Esophagus squamous epithelium (tissue), 4 donors: ENCODE measurements around the gene CDH12.
"Not testable (repeated sequence)": the region's sequence is repeated elsewhere in the genome, so short reads cannot be mapped to it uniquely, and the experiment has no call there.

Experiments used
- CTCF ChIP-seq, 6 experiments: fragments of 450-650 bp in 4 of 6; fragments of 200-600 bp in 2 of 6; sonication (generic) in 2 of 6; IDR thresholded peaks; one replicate each; pipeline ENCODE4 v1.5.1; 2016 to 2019; ENCODE audit warnings: antibody characterized with exemption in 6 of 6, mild to moderate bottlenecking in 4 of 6, moderate library complexity in 4 of 6
- POLR2A ChIP-seq, 4 donors: fragments of 450-650 bp; IDR thresholded peaks; one replicate each; pipeline ENCODE4 v1.6.1; 2017; ENCODE audit warnings: antibody characterized with exemption in 4 of 4, mild to moderate bottlenecking in 4 of 4, moderate library complexity in 3 of 4

DNA sequence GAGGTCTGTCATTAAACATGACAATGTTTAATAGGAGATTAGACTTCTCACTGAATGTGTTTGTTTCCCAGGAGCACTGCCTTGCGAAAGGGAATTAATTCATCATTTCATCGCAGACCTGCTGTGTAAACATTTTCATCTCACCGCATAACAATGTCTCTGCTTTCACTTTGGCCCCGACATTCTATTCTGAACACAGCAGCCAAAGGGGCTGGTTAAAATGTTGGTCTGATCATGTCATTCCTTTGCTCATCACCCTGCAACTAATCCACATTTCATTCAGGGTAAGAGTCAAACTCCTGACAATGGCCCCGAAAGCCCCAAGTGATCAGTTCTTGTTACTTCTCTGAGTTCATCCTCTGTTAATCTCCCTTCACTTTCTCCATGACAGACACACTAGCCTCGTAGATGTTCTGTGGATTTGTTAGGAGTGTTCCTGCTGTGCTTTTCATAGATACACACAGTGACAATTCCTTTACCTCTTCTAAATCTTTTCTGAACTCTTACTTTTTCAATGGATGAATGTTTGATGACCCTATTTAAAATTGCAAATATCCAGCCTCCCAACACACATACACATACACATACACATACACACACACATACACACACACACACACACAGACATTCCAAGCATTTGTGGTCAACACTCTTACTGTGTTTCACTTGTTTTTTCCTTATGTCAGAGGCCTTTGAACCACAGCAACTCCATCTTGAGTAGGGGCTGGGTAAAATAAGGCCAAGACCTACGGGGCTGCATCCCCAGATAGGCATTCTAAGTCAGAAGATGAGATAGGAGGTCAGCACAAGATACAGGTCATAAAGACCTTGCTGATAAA, 688.0 kb downstream of the CDH12 start:
- not testable (repeated sequence) for TF ChIP-seq CTCF, POLR2A (IDR thresholded peaks at IDR 0.05)
